Bronchus fibroblast of lung (primary cell): ENCODE data around the gene CCDC174. TPM values are rescaled to one million over a fixed set of nuclear protein-coding genes. Genes with fewer than 3 reads are reported as not detected.

Experiments
- total RNA-seq: library from RNA; depleted of rRNA; stranded (reverse); fragments of >200 nt; gene quantifications from 2 replicates; pipeline ENCODE4 v1.2.3, GENCODE V29; 2015

Gene CCDC174
- 4.8 and 4.9 TPM in 2 replicates for total RNA-seq

DNA sequence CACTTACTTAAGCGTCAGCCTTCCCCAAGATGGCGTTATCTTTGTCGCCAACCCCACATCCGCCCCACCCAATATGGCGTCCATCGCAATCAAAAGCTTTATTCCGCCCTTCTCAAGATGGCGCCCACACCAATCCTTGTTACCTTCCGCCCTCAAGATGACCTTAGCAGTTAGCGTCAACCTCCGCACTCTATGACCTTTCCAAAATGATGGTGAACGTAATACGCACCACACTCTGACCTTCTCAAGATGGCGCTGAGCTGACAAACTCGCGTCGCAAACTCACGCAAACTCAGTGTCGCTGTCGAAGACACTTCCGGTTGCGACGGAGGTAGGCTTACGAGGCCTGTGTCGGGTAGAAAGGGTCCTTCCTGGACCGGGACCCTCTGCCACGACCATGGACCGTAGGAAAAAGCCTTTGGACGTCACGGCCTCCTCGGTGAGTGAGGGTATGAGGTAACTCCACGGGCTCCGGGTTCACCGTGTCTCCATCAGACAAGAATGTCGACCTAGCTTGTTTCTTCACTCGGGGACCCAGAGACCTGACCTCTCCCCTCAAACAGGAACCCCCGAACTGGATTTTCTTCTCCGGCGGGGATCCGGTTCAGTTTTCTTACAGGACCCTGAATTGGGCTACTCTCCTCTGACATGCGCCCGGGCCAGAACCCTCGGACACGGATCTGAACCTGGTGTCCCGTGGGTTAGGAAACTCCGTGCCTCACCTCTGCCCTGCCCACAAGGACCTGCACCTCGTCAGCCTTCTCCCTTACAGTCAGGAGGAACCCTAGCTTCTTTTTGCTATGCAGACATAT is at the start of gene CCDC174:
CCDC174 (plus strand) TSS at position 323 of the 812 bp plus-strand sequence; CDS start at position 398, 75 bp downstream.

DNA sequence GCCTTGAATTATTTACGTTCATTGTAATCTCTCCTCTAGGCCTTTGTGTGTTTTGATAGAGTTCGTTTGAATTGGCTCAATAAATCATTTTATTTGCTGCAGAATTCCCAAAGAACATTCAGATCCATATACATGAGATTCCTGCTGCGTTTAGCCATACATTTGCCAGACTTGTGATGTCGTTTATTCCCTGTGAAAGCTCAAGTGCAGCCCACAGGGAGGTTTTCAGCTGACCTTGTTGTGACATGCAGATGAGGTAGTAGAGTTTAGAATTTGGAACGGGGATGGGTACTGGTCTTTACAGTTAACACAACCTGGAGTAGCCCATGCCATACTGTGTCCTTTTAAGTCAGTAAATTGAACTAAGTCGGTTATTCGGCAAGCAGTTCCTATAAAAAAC is 23.3 kb downstream of the CCDC174 start, which contains the start of gene C3orf20:
C3orf20 (plus strand) TSS at position 301 of the 400 bp plus-strand sequence. CDS start 7,573 bp downstream, outside the sequence.

Other genes starting within 250 kb of the CCDC174 start
- gene SLC6A6, start 249.2 kb upstream of the CCDC174 start, total RNA-seq: 4.5 and 5.7 TPM in 2 replicates
- not detected in 2 replicates for gene GRIP2, start 111.4 kb upstream of the CCDC174 start, total RNA-seq
- gene C3orf20, start 23.4 kb downstream of the CCDC174 start, total RNA-seq: not detected in 2 replicates
- under 0.01 and 0.30 TPM in 2 replicates for gene FGD5, start 167.2 kb downstream of the CCDC174 start, total RNA-seq